ENCODE results near the gene SERPINB13.
"Not testable (repeated sequence)": the region's sequence is repeated elsewhere in the genome, so short reads cannot be mapped to it uniquely, and the experiment has no call there.

Gene SERPINB13

DNA sequence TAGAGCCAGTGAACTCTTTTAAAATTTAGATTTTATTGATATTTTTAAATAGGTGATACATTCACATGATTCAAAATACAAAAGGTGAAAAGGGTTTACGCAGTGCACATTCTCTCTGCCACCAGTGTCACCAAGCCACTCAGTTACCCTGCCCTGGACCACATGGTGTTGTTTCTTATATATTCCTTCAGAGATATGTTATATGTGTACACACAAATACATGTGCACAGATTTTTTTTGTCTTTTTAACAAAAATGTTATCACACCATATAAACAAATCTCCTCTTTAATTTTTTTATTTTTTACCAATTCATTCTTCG lies 30.7 kb downstream of the SERPINB13 start:
- no peak overlapping the region for H3K4me3 ChIP-seq (ENCODE audit: low read depth, low read length)
- TF ChIP-seq, protein P1, sequence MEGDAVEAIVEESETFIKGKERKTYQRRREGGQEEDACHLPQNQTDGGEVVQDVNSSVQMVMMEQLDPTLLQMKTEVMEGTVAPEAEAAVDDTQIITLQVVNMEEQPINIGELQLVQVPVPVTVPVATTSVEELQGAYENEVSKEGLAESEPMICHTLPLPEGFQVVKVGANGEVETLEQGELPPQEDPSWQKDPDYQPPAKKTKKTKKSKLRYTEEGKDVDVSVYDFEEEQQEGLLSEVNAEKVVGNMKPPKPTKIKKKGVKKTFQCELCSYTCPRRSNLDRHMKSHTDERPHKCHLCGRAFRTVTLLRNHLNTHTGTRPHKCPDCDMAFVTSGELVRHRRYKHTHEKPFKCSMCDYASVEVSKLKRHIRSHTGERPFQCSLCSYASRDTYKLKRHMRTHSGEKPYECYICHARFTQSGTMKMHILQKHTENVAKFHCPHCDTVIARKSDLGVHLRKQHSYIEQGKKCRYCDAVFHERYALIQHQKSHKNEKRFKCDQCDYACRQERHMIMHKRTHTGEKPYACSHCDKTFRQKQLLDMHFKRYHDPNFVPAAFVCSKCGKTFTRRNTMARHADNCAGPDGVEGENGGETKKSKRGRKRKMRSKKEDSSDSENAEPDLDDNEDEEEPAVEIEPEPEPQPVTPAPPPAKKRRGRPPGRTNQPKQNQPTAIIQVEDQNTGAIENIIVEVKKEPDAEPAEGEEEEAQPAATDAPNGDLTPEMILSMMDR (IDR thresholded peaks at IDR 0.05; ENCODE audit: insufficient read depth, low read depth, low read length, missing control alignments) = no peak
- DNase-seq (ENCODE audit: low read depth) = no peak

DNA sequence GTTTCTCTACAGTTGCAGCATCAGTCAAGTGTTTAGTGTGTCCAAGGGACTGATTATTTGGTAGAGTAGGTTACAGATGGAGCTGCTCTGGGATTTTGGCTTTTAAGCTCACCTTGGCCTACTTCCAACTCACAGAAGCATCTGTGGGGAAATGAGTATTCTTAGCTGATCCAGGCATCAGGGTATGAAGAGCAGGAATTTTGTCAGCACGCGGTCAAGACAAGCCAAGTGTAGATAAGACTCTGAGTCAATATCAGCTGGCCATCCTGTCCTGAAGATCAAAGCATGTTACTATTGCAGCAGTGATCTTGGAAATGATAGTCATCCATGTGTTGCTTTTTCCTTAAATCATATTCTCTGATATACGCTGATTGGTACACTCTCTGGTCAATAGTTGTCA lies 32.5 kb downstream of the SERPINB13 start:
- H3K4me3 ChIP-seq (ENCODE audit: low read depth, low read length) = no peak overlapping the region
- TF ChIP-seq, protein P1 (IDR thresholded peaks at IDR 0.05; ENCODE audit: insufficient read depth, low read depth, low read length, missing control alignments) = no peak

GRCh38 chr18:63624863-63625262 lies 37.7 kb downstream of the SERPINB13 start:
- DNase-seq (ENCODE audit: low read depth) = no peak
- TF ChIP-seq, protein P1 (IDR thresholded peaks at IDR 0.05; ENCODE audit: insufficient read depth, low read depth, low read length, missing control alignments) = no peak
- H3K4me3 ChIP-seq (ENCODE audit: low read depth, low read length) = no peak overlapping the region

More for the DNA sequence above, 32.5 kb downstream of the SERPINB13 start:
- no peak for DNase-seq (ENCODE audit: low read depth)

DNA sequence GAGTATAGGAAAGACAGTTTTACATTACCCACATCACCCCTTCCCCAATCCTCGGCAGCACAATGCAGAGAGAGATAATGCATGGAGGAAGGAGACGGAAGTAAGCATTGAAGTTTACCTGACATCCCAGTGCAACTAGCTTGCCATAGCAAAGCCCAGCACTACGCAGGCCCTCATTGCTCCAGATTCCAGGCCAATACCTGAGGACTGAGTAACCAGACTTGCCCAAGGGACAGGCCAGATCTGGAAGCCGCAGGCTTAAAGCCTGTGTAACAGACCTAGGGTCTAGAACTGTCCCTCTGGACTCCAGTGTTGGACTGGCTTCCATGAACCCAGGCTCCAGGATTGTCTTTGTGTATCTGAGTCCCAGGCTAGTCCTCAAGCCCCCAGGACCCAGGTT lies 39.3 kb downstream of the SERPINB13 start:
- no peak overlapping the region for H3K4me3 ChIP-seq (ENCODE audit: low read depth, low read length)
- TF ChIP-seq, protein P1 (IDR thresholded peaks at IDR 0.05; ENCODE audit: insufficient read depth, low read depth, low read length, missing control alignments) = no peak
- DNase-seq (ENCODE audit: low read depth) = no peak

- TF ChIP-seq, protein P1 (IDR thresholded peaks at IDR 0.05; ENCODE audit: insufficient read depth, low read depth, low read length, missing control alignments) = no peak
- H3K4me3 ChIP-seq (ENCODE audit: low read depth, low read length) = no peak overlapping the region
- DNase-seq (ENCODE audit: low read depth) = no peak
Observed at GRCh38 chr18:63627819-63628218, 40.7 kb downstream of the SERPINB13 start.

- no peak overlapping the region for H3K4me3 ChIP-seq (ENCODE audit: low read depth, low read length)
- TF ChIP-seq, protein P1 (IDR thresholded peaks at IDR 0.05; ENCODE audit: insufficient read depth, low read depth, low read length, missing control alignments) = no peak
- DNase-seq (ENCODE audit: low read depth) = no peak
Observed at GRCh38 chr18:63637703-63638102, 50.6 kb downstream of the SERPINB13 start.

DNA sequence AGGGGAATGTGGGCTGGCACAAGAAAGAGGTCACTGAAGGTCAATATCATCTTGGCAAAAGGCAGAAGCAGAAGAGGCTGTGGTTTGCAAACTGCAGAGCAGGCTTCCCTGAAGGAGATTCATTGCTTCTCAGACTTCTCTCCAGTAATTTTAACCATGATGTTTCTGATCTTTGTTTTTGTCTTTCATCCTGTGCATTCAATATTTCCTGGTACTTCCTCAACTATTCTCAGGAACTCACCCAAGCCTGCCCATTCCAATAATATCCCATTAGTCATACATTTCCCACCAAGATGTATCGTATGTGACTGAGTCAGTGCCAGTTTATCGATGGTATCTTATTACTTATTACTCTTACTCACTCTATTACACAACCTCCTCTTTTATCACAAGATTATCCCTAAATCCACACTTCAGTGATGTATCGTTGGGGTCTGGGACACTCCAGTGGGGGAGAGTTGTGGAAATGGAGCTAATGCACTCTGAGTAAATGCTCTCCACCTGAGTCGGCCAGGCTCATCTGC lies 54.1 kb downstream of the SERPINB13 start:
- H3K4me3 ChIP-seq (ENCODE audit: low read depth, low read length); DNase-seq (ENCODE audit: low read depth): not testable (repeated sequence)

GRCh38 chr18:63642668-63643356 lies 55.7 kb downstream of the SERPINB13 start:
- not testable (repeated sequence) for H3K4me3 ChIP-seq (ENCODE audit: low read depth, low read length); DNase-seq (ENCODE audit: low read depth)

- H3K4me3 ChIP-seq (ENCODE audit: low read depth, low read length); DNase-seq (ENCODE audit: low read depth): not testable (repeated sequence)
Observed at GRCh38 chr18:63644142-63644541, 57.0 kb downstream of the SERPINB13 start, which contains the start of gene SERPINB4. SERPINB4 (minus strand) TSS chr18:63644256; CDS start chr18:63643577, 679 bp downstream.

- not testable (repeated sequence) for H3K4me3 ChIP-seq (ENCODE audit: low read depth, low read length); DNase-seq (ENCODE audit: low read depth)
Observed at GRCh38 chr18:63644694-63645093, 57.6 kb downstream of the SERPINB13 start.

Measured in GM12865 (cell line).